ENCODE results near the gene FBXO48.
"Not testable (repeated sequence)": the region's sequence is repeated elsewhere in the genome, so short reads cannot be mapped to it uniquely, and the experiment has no call there.

The FBXO48 gene

GRCh38 chr2:68471385-68471784 lies 4.3 kb upstream of the FBXO48 start:
- DNase-seq (ENCODE audit: low read depth) = no peak

GRCh38 chr2:68469935-68470334 lies 2.8 kb upstream of the FBXO48 start:
- peak; percentile 39 for DNase-seq (ENCODE audit: low read depth)

GRCh38 chr2:68468801-68469200 lies 1.7 kb upstream of the FBXO48 start:
- DNase-seq (ENCODE audit: low read depth) = no peak

GRCh38 chr2:68466778-68467076 lies 367 bp downstream of the FBXO48 start:
- DNase-seq (ENCODE audit: low read depth) = no peak

GRCh38 chr2:68466361-68466777 lies 725 bp downstream of the FBXO48 start:
- DNase-seq (ENCODE audit: low read depth) = peak; percentile 88

- peak; percentile 41 for DNase-seq (ENCODE audit: low read depth)
Observed at GRCh38 chr2:68465081-68465916, 1.8 kb downstream of the FBXO48 start.

GRCh38 chr2:68464651-68465050 lies 2.4 kb downstream of the FBXO48 start:
- DNase-seq (ENCODE audit: low read depth) = no peak

- DNase-seq (ENCODE audit: low read depth) = peak; percentile 51
Observed at GRCh38 chr2:68463287-68463877, 3.7 kb downstream of the FBXO48 start.

- peak; percentile 69 for DNase-seq (ENCODE audit: low read depth)
Observed at GRCh38 chr2:68458981-68459380, 8.1 kb downstream of the FBXO48 start.

- no peak for DNase-seq (ENCODE audit: low read depth)
Observed at GRCh38 chr2:68456198-68456597, 10.9 kb downstream of the FBXO48 start.

- no peak for DNase-seq (ENCODE audit: low read depth)
Observed at GRCh38 chr2:68454719-68455118, 12.4 kb downstream of the FBXO48 start.

GRCh38 chr2:68453761-68454360 lies 13.2 kb downstream of the FBXO48 start:
- DNase-seq (ENCODE audit: low read depth) = no peak

GRCh38 chr2:68452158-68452900 lies 14.8 kb downstream of the FBXO48 start:
- DNase-seq (ENCODE audit: low read depth) = no peak

GRCh38 chr2:68448671-68449653 lies 18.1 kb downstream of the FBXO48 start:
- no peak for DNase-seq (ENCODE audit: low read depth)

- no peak for DNase-seq (ENCODE audit: low read depth)
Observed at GRCh38 chr2:68447118-68447517, 20.0 kb downstream of the FBXO48 start.

GRCh38 chr2:68446425-68446824 lies 20.7 kb downstream of the FBXO48 start:
- DNase-seq (ENCODE audit: low read depth) = not testable (repeated sequence)

GRCh38 chr2:68441994-68442322 lies 25.1 kb downstream of the FBXO48 start:
- DNase-seq (ENCODE audit: low read depth) = no peak

- peak; percentile 87 for DNase-seq (ENCODE audit: low read depth)
Observed at GRCh38 chr2:68441179-68441993, 25.7 kb downstream of the FBXO48 start.

GRCh38 chr2:68438455-68439303 lies 28.4 kb downstream of the FBXO48 start:
- DNase-seq (ENCODE audit: low read depth) = peak; percentile 45

- peak; percentile 78 for DNase-seq (ENCODE audit: low read depth)
Observed at GRCh38 chr2:68436270-68436669, 30.8 kb downstream of the FBXO48 start.

Measured in iris pigment epithelial cell (primary cell).